Measurements from ENCODE around the gene FANCC. TPM values are rescaled to one million over a fixed set of nuclear protein-coding genes. Genes with fewer than 3 reads are reported as not detected.

The FANCC gene
- total RNA-seq, 2 experiments from 2014 or later, result 5.7 to 6.3 TPM

DNA sequence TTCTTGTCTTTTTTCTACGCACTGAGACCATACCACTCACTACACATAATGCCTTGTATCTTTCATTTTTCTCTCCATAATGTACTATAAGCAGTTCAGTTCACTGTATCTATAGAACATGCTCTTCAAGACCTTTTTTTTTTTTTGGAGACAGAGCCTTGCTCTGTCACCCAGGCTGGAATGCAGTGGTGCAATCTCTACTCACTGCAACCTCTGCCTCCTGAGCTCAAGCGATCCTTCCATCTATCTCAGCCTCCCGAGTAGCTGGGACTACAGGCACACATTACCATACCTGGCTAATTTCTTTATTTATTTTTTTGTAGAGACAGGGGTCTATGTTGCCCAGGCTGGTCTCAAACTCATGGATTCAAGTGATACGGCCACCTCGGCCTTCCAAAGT, 208.7 kb downstream of the FANCC start:
- H3K9me3 ChIP-seq (ENCODE audit: control insufficient read depth in 1 of 2, insufficient read depth in 1 of 2, low read length in 2 of 2), result no peaks in the 10 kb centered on the region
- Mint-ChIP-seq H3K36me3 (ENCODE audit: low read depth) (peaks cover 14% of the 10 kb centered on the region), H3K27me3 (no peaks in the 10 kb centered on the region), H3K27ac (no peak overlapping the region), H3K4me3 (no peak overlapping the region), H3K9me3 (no peaks in the 10 kb centered on the region), H3K4me1 (ENCODE audit: low read depth) (no peaks in the 10 kb centered on the region)
- intact Hi-C loops (cut with DNase I, micrococcal nuclease), result no loop called here
- no peaks in the 10 kb centered on the region for H3K27me3 ChIP-seq (ENCODE audit: control insufficient read depth in 1 of 2, insufficient read depth in 2 of 2, low read length in 2 of 2)
- no peak overlapping the region for H3K27ac ChIP-seq (ENCODE audit: low read depth in 1 of 2, low read length in 2 of 2)
- no peaks in the 10 kb centered on the region for H3K36me3 ChIP-seq (ENCODE audit: insufficient read depth, low read length)
- DNase-seq (no peak), ATAC-seq (ENCODE audit: poor library complexity) (no peak)
- POLR2A ChIA-PET, result no interaction called here
- H3K4me3 ChIP-seq (ENCODE audit: low read length), result no peak overlapping the region
- TF ChIP-seq, protein P1, sequence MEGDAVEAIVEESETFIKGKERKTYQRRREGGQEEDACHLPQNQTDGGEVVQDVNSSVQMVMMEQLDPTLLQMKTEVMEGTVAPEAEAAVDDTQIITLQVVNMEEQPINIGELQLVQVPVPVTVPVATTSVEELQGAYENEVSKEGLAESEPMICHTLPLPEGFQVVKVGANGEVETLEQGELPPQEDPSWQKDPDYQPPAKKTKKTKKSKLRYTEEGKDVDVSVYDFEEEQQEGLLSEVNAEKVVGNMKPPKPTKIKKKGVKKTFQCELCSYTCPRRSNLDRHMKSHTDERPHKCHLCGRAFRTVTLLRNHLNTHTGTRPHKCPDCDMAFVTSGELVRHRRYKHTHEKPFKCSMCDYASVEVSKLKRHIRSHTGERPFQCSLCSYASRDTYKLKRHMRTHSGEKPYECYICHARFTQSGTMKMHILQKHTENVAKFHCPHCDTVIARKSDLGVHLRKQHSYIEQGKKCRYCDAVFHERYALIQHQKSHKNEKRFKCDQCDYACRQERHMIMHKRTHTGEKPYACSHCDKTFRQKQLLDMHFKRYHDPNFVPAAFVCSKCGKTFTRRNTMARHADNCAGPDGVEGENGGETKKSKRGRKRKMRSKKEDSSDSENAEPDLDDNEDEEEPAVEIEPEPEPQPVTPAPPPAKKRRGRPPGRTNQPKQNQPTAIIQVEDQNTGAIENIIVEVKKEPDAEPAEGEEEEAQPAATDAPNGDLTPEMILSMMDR (IDR thresholded peaks at IDR 0.05), result no peak
- H3K4me1 ChIP-seq (ENCODE audit: insufficient read depth, low read length), result no peaks in the 10 kb centered on the region
- CTCF ChIA-PET, result no interaction called here

DNA sequence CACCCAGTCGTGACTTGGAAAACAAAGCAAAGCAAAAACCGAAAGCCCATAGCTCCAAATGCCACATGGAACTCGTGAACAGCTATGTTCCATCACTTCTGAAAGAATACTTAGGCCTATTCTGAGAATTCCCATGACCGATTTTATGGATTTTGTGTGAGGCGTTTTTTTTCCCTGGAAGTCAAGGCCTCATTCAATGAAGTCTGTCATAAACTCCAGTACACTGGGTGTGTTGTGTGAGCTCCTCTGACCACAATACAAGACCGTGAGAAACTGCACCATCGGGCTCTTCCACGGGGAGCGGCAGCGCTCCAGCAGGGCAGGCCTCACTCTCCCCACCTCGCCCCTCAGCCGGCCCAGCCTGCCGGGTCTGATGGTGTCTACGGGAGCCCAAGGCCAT, 209.5 kb downstream of the FANCC start:
- Mint-ChIP-seq H3K27ac (no peak overlapping the region), H3K36me3 (ENCODE audit: low read depth) (peaks cover 14% of the 10 kb centered on the region), H3K4me1 (ENCODE audit: low read depth) (no peaks in the 10 kb centered on the region), H3K27me3 (no peaks in the 10 kb centered on the region), H3K4me3 (no peak overlapping the region), H3K9me3 (no peaks in the 10 kb centered on the region)
- ATAC-seq (ENCODE audit: poor library complexity), result no peak
- TF ChIP-seq, protein P1 (IDR thresholded peaks at IDR 0.05), result no peak
- Histone ChIP-seq H3K36me3 (ENCODE audit: insufficient read depth, low read length) (no peaks in the 10 kb centered on the region), H3K9me3 (ENCODE audit: control insufficient read depth in 1 of 2, insufficient read depth in 1 of 2, low read length in 2 of 2) (no peaks in the 10 kb centered on the region), H3K27ac (ENCODE audit: low read depth in 1 of 2, low read length in 2 of 2) (no peak overlapping the region), H3K4me1 (ENCODE audit: insufficient read depth, low read length) (no peaks in the 10 kb centered on the region), H3K27me3 (ENCODE audit: control insufficient read depth in 1 of 2, insufficient read depth in 2 of 2, low read length in 2 of 2) (no peaks in the 10 kb centered on the region), H3K4me3 (ENCODE audit: low read length) (no peak overlapping the region)
- DNase-seq, result no peak
- intact Hi-C loops (cut with DNase I, micrococcal nuclease), result no loop called here
- ChIA-PET CTCF (no interaction called here), POLR2A (no interaction called here)

DNA sequence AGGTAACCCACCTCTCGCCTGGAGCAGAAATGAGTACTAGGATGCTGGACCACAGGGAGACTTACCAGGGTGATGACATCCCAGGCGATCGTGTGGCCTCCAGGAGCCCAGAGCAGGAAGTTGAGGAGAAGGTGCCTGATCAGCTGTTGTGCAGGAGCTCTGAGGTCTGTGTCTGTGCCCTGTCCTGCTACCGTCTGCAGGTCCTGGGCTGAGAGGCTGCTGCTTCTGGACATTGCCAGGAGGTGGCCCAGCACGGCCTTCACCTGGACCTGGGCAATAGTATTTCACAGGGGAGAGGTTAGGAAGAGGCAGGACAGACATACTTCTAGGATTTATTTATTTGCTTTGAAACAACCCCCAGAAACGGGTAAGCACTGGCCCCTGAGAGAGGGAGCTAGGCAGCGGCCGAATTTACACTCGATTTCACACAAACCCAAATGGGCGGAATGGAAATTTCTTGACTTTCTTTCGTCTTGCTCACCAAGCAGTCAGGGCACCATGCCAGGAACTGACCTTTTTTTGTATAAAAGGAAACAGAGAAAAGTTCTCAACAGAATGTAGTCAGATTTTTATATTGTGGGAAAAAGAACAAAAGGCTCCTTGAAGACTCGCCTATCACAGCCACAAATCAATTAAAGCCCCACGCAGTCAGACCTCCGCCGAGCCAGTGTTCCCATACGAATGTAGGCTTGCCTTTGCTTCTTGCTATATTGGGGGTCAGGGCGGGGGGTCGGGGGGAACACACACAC, 210.3 kb downstream of the FANCC start:
- ATAC-seq (ENCODE audit: poor library complexity) (no peak), DNase-seq (no peak)
- Mint-ChIP-seq H3K27ac (no peak overlapping the region), H3K4me3 (no peak overlapping the region), H3K36me3 (ENCODE audit: low read depth) (peaks cover 14% of the 10 kb centered on the region), H3K27me3 (no peaks in the 10 kb centered on the region), H3K9me3 (no peaks in the 10 kb centered on the region), H3K4me1 (ENCODE audit: low read depth) (no peaks in the 10 kb centered on the region)
- no peak overlapping the region for H3K4me3 ChIP-seq (ENCODE audit: low read length)
- H3K9me3 ChIP-seq (ENCODE audit: control insufficient read depth in 1 of 2, insufficient read depth in 1 of 2, low read length in 2 of 2), result no peaks in the 10 kb centered on the region
- no peaks in the 10 kb centered on the region for H3K27me3 ChIP-seq (ENCODE audit: control insufficient read depth in 1 of 2, insufficient read depth in 2 of 2, low read length in 2 of 2)
- POLR2A ChIA-PET, result no interaction called here
- TF ChIP-seq, protein P1 (IDR thresholded peaks at IDR 0.05), result no peak
- H3K4me1 ChIP-seq (ENCODE audit: insufficient read depth, low read length), result no peaks in the 10 kb centered on the region
- CTCF ChIA-PET, result no interaction called here
- no peaks in the 10 kb centered on the region for H3K36me3 ChIP-seq (ENCODE audit: insufficient read depth, low read length)
- no peak overlapping the region for H3K27ac ChIP-seq (ENCODE audit: low read depth in 1 of 2, low read length in 2 of 2)
- intact Hi-C loops (cut with DNase I, micrococcal nuclease), result no loop called here
